Measurements from ENCODE around the gene ADORA1. TPM values are rescaled to one million over a fixed set of nuclear protein-coding genes. Genes with fewer than 3 reads are reported as not detected.

The ADORA1 gene
- total RNA-seq, 2 donors from 2014 or later, result not detected

DNA sequence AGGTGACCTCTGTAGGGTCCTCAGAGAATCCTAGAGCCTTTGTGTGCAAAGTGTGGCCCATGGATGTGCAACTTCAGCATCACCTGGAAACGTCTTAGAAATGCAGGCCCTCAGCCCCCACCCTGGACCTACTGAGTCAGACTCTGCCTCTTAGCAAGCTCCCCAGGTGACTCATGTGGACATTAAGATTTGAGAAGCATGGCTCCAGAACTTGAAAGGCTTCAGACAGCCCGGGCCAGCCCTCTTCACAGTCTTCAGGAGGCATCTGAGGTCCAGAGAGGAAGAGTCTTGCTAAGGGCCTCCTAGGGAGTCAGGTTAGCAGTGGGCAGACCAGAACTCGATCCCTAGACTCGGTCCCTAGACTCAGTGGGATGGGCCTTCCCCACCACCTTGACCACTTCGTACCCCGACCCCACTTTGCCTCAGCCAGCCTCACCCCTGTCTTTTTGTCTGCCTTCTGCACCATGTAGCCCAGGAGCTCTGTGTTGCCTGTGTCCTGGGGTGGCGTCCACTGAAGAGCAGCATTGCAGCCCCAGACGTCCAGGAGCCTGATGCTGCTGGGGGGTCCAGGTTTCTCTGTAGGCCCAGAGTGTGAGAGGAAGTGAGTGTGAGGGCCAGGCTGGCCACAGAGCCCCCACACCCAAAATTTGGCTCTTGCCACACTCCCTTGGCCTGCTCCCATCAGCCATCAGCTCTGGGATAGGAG lies 43.3 kb downstream of the ADORA1 start:
- TF ChIP-seq CTCF (IDR thresholded peaks at IDR 0.05), result no peak
- Histone ChIP-seq H3K27me3 (replicated peaks; ENCODE audit: insufficient read depth) (no peaks in the 10 kb centered on the region), H3K36me3 (no peaks in the 10 kb centered on the region), H3K9me3 (no peaks in the 10 kb centered on the region), H3K27ac (no peak overlapping the region), H3K4me1 (ENCODE audit: control insufficient read depth in 1 of 2, low read depth in 2 of 2) (no peaks in the 10 kb centered on the region), H3K4me3 (no peak overlapping the region)
- no peak for DNase-seq (ENCODE audit: low spot score)
- no peak for ATAC-seq (ENCODE audit: insufficient number of reproducible peaks, low FRiP score, low read depth)

- H3K36me3 ChIP-seq, result no peaks in the 10 kb centered on the region
- no peaks in the 10 kb centered on the region for H3K9me3 ChIP-seq
- no peaks in the 10 kb centered on the region for H3K27me3 ChIP-seq (replicated peaks; ENCODE audit: insufficient read depth)
- H3K4me1 ChIP-seq (ENCODE audit: control insufficient read depth in 1 of 2, low read depth in 2 of 2), result no peaks in the 10 kb centered on the region
- TF ChIP-seq CTCF (IDR thresholded peaks at IDR 0.05), result no peak
- H3K27ac ChIP-seq, result no peak overlapping the region
- no peak overlapping the region for H3K4me3 ChIP-seq
- DNase-seq (ENCODE audit: low spot score), result no peak
- no peak for ATAC-seq (ENCODE audit: insufficient number of reproducible peaks, low FRiP score, low read depth)
These were observed 44.0 kb downstream of the ADORA1 start for GRCh38 chr1:203171341-203172183.

DNA sequence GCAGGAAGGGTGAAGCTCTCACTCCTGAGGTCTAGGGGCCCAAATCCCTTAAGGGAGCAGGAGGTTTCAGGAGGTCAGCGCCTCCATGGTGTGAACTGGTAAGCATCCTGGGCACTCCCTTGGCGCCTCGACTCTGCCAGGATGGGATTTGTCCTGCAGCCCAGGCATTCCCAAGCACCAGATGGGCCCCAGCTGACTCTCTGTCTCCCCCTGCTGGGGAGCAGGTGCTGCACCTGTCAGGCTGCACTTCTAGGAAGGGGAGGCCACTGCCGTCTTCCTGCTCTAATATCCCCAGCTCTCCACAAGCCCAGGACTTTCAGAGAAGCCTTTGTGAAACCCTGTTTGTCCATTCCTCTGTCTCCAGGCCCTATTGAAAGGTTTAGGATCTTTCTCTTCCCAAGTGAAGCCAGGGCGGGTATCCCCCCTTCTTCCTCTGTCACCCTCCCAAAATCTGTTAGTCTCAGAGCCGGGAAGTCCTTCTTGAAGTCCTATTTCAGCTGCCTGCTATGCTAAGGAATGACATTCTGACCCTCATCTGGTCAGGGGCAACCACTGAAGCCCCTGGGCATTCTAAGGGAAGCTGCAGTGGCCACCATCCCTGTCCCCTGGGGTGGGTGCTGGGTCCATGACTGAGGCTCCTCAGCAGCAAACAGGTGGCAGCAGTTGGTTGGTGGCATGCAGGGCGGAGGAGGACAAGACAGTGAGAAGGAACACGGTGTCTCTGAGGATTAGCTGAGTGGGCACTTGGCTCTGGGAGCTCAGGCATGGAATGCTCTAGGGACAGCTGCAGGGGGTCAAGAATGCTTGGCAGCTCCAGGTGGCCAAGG lies 44.9 kb downstream of the ADORA1 start:
- Histone ChIP-seq H3K27me3 (replicated peaks; ENCODE audit: insufficient read depth) (no peaks in the 10 kb centered on the region), H3K9me3 (no peaks in the 10 kb centered on the region), H3K4me3 (no peak overlapping the region), H3K36me3 (no peaks in the 10 kb centered on the region), H3K27ac (no peak overlapping the region), H3K4me1 (ENCODE audit: control insufficient read depth in 1 of 2, low read depth in 2 of 2) (no peaks in the 10 kb centered on the region)
- peak; percentile 78 for TF ChIP-seq CTCF (IDR thresholded peaks at IDR 0.05)
- ATAC-seq (ENCODE audit: insufficient number of reproducible peaks, low FRiP score, low read depth), result no peak
- DNase-seq (ENCODE audit: low spot score), result no peak

GRCh38 chr1:203173011-203173555 lies 45.6 kb downstream of the ADORA1 start:
- no peaks in the 10 kb centered on the region for H3K9me3 ChIP-seq
- H3K4me1 ChIP-seq (ENCODE audit: control insufficient read depth in 1 of 2, low read depth in 2 of 2), result no peaks in the 10 kb centered on the region
- H3K36me3 ChIP-seq, result no peaks in the 10 kb centered on the region
- H3K27me3 ChIP-seq (replicated peaks; ENCODE audit: insufficient read depth), result no peaks in the 10 kb centered on the region
- no peak for TF ChIP-seq CTCF (IDR thresholded peaks at IDR 0.05)
- H3K4me3 ChIP-seq, result no peak overlapping the region
- no peak overlapping the region for H3K27ac ChIP-seq
- DNase-seq (ENCODE audit: low spot score) (no peak), ATAC-seq (ENCODE audit: insufficient number of reproducible peaks, low FRiP score, low read depth) (no peak)

Measured in thoracic aorta (tissue), 2 donors.